ENCODE data around the gene GYPC.

GYPC gene

DNA sequence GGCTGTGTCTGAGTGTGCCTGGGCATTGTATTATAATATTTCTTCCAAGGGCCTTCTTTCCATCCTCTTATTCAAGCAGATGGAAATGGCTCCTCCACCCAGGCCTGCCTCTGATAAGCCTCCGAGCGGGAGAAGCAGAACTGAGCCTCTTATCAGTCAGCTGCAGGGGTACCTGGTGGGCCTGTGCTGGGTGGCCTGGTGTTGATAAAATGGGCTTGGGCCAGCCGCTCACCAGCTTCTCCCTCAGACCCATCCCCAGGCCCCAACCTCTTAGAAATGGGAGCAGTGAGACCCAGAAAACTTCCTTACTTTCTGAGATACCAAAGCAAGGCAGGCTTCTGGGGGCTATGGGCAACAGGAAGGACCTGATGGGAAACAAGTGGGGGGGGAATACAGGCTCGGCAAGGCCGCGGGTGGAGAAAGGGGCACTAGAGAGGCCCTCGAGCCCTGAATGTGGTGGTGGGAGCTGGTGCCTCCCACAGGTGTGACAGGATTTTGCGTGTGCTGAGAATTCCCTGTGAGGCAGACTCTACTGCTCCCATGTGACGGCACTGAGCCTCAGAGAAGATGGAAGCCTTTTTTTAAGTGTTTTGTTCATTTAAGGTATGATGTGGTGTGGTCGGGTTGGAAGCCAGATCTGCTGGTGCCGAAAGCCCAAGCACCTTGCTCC, 18.3 kb downstream of the GYPC start:
- in situ Hi-C loops (cut with MboI; ENCODE audit: low sequenced_read_pairs, unreplicated experiment) = no loop called here
- no peak for TF ChIP-seq CTCF (IDR thresholded peaks at IDR 0.05; ENCODE audit: borderline replicate concordance, control extremely low read depth, extremely low read depth, insufficient read depth, missing control alignments)

GRCh38 chr2:126675637-126676036, 19.7 kb downstream of the GYPC start:
- in situ Hi-C loops (cut with MboI; ENCODE audit: low sequenced_read_pairs, unreplicated experiment) = no loop called here
- no peak for TF ChIP-seq CTCF (IDR thresholded peaks at IDR 0.05; ENCODE audit: borderline replicate concordance, control extremely low read depth, extremely low read depth, insufficient read depth, missing control alignments)
- no peak for DNase-seq (ENCODE audit: low spot score)

More for the DNA sequence above, 18.3 kb downstream of the GYPC start:
- DNase-seq (ENCODE audit: low spot score) = no peak

DNA sequence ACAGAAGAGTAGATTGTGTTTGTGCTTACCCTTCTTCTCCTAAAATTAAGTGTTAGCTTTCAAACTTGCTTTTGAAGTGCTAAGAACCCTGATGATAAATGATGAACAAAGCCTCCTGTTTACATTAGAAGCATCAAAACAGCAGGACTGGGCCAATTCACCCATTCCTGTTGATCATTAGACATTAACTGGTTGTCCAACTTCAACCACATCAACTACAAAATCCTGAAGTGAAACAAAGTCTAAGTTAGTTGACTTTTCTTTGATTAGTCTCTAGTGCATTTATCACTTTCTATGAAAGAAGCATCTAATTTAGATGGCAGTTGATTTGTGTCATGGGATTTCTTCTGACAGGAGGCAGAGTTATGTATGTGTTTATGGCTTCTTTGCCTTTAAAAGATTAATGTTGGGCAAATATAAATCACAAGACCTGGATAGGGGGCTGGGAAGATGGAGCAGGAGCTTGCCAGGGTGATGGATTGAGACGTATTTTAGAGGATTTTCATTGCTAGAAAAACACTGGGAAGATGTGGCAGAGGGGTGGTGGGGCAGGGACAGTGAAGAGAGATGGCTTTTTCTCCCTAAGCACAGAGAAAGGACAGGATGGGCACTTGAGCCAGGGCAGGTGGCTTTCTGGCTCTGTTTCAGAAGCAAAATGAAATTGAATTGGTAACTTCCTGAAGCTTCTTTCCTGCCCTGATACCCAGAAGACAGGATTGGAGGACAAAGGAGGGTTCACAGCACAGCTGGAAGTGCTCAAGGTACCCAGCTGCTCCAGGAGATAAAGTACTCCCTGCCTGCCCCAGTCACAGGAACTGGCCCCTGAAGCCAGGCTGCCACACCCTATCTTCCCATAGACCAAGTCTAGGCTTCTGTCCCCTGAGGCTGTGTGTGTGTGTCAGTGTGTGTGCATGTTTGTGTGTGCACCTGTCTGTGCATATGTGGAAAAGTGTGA, 20.5 kb downstream of the GYPC start:
- no peak for DNase-seq (ENCODE audit: low spot score)
- no peak for TF ChIP-seq CTCF (IDR thresholded peaks at IDR 0.05; ENCODE audit: borderline replicate concordance, control extremely low read depth, extremely low read depth, insufficient read depth, missing control alignments)
- in situ Hi-C loops (cut with MboI; ENCODE audit: low sequenced_read_pairs, unreplicated experiment) = no loop called here

GRCh38 chr2:126677176-126677538, 21.2 kb downstream of the GYPC start:
- TF ChIP-seq CTCF (IDR thresholded peaks at IDR 0.05; ENCODE audit: borderline replicate concordance, control extremely low read depth, extremely low read depth, insufficient read depth, missing control alignments) = no peak
- no peak for DNase-seq (ENCODE audit: low spot score)
- in situ Hi-C loops (cut with MboI; ENCODE audit: low sequenced_read_pairs, unreplicated experiment) = no loop called here

GRCh38 chr2:126678269-126679065, 22.5 kb downstream of the GYPC start:
- no peak for TF ChIP-seq CTCF (IDR thresholded peaks at IDR 0.05; ENCODE audit: borderline replicate concordance, control extremely low read depth, extremely low read depth, insufficient read depth, missing control alignments)
- no peak for DNase-seq (ENCODE audit: low spot score)
- in situ Hi-C loops (cut with MboI; ENCODE audit: low sequenced_read_pairs, unreplicated experiment) = no loop called here

GRCh38 chr2:126679094-126679713, 23.2 kb downstream of the GYPC start:
- no peak for DNase-seq (ENCODE audit: low spot score)
- in situ Hi-C loops (cut with MboI; ENCODE audit: low sequenced_read_pairs, unreplicated experiment) = no loop called here

More at GRCh38 chr2:126679094-126679713, 23.2 kb downstream of the GYPC start:
- TF ChIP-seq CTCF (IDR thresholded peaks at IDR 0.05; ENCODE audit: borderline replicate concordance, control extremely low read depth, extremely low read depth, insufficient read depth, missing control alignments) = no peak
